Measurements from ENCODE around the gene CACNA2D3. TPM values are rescaled to one million over a fixed set of nuclear protein-coding genes. Genes with fewer than 3 reads are reported as not detected.

The CACNA2D3 gene
- total RNA-seq, 4 donors from 2014 or later = 0.55 to 3.4 (median 1.6) TPM

- H3K36me3 ChIP-seq = no peaks in the 10 kb centered on the region
- H3K4me3 ChIP-seq = no peak overlapping the region
- no peak overlapping the region for H3K27ac ChIP-seq
- intact Hi-C loops (cut with DNase I; ENCODE audit: low total_unique reads) = no loop called here
- DNase-seq = no peak
- WGBS, 2 donors (ENCODE audit: low coverage in 1 of 2) = 54 to 56% methylated on average over 2 of the region's 2 CpGs
- no peaks in the 10 kb centered on the region for H3K4me1 ChIP-seq
- no peaks in the 10 kb centered on the region for H3K27me3 ChIP-seq
- in situ Hi-C loops (cut with MboI; ENCODE audit: low pct_ligation_motif_present in 1 of 4, low pct_unique_long_range_greater_than_20kb in 1 of 4, low sequenced_read_pairs in 3 of 4) = no loop called here
- TF ChIP-seq POLR2A (IDR thresholded peaks at IDR 0.05) (no peak), EP300 (IDR thresholded peaks at IDR 0.05; ENCODE audit: low read depth) (no peak), POLR2AphosphoS5 (IDR thresholded peaks at IDR 0.05) (no peak)
- TF ChIP-seq, protein P1, sequence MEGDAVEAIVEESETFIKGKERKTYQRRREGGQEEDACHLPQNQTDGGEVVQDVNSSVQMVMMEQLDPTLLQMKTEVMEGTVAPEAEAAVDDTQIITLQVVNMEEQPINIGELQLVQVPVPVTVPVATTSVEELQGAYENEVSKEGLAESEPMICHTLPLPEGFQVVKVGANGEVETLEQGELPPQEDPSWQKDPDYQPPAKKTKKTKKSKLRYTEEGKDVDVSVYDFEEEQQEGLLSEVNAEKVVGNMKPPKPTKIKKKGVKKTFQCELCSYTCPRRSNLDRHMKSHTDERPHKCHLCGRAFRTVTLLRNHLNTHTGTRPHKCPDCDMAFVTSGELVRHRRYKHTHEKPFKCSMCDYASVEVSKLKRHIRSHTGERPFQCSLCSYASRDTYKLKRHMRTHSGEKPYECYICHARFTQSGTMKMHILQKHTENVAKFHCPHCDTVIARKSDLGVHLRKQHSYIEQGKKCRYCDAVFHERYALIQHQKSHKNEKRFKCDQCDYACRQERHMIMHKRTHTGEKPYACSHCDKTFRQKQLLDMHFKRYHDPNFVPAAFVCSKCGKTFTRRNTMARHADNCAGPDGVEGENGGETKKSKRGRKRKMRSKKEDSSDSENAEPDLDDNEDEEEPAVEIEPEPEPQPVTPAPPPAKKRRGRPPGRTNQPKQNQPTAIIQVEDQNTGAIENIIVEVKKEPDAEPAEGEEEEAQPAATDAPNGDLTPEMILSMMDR (IDR thresholded peaks at IDR 0.05) = no peak
- H3K9me3 ChIP-seq = no peaks in the 10 kb centered on the region
These were observed 920.2 kb downstream of the CACNA2D3 start for GRCh38 chr3:55042591-55042990.

GRCh38 chr3:55044486-55044885, 922.1 kb downstream of the CACNA2D3 start:
- Histone ChIP-seq H3K4me1 (no peaks in the 10 kb centered on the region), H3K36me3 (no peaks in the 10 kb centered on the region), H3K27ac (no peak overlapping the region), H3K9me3 (no peaks in the 10 kb centered on the region), H3K4me3 (no peak overlapping the region), H3K27me3 (no peaks in the 10 kb centered on the region)
- in situ Hi-C loops (cut with MboI; ENCODE audit: low pct_ligation_motif_present in 1 of 4, low pct_unique_long_range_greater_than_20kb in 1 of 4, low sequenced_read_pairs in 3 of 4) (no loop called here), intact Hi-C loops (cut with DNase I; ENCODE audit: low total_unique reads) (no loop called here)
- TF ChIP-seq, protein P1 (IDR thresholded peaks at IDR 0.05) = no peak
- TF ChIP-seq EP300 (IDR thresholded peaks at IDR 0.05; ENCODE audit: low read depth) (no peak), POLR2AphosphoS5 (IDR thresholded peaks at IDR 0.05) (no peak), POLR2A (IDR thresholded peaks at IDR 0.05) (no peak)
- WGBS, 2 donors (ENCODE audit: low coverage in 1 of 2) = 92 to 100% methylated on average over 1 of the region's 1 CpG
- no peak for DNase-seq

DNA sequence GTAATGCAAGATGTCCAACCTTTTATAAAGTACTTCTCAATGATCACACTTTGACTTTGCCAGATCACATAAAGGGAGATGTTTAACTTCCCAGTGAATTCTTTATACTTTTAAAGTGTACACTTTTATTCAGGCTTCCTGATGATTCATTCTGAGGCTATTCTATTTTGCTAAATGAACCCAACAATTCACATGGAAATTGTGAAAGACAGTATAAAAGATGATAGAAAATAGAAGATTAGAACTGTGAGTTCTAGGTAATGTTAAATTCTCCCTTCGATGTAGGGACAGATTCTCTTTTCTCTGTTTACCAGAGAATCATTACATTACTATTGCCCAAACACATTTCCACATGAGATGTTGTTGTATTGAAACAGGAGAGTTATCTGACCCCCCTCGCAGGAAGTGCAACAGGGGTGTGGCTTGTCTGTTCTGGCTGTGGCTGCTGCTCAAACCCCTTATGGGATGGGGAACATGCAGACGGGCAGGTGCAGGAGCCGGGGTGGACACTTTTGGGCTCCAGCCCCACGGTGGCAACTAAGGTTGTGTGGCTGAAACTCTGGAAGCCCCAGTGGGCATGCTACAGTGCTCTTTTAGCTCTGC, 936.8 kb downstream of the CACNA2D3 start:
- Histone ChIP-seq H3K27me3 (no peaks in the 10 kb centered on the region), H3K9me3 (peaks cover 5 to 17% of the 10 kb centered on the region in 2 donors), H3K36me3 (no peaks in the 10 kb centered on the region), H3K4me3 (no peak overlapping the region), H3K4me1 (no peaks in the 10 kb centered on the region), H3K27ac (no peak overlapping the region)
- DNase-seq = no peak
- intact Hi-C loops (cut with DNase I; ENCODE audit: low total_unique reads) = no loop called here
- WGBS, 2 donors (ENCODE audit: low coverage in 1 of 2) = 75 to 76% methylated on average over 2 to 5 of the region's 5 CpGs
- TF ChIP-seq POLR2A (IDR thresholded peaks at IDR 0.05) (no peak), POLR2AphosphoS5 (IDR thresholded peaks at IDR 0.05) (no peak), EP300 (IDR thresholded peaks at IDR 0.05; ENCODE audit: low read depth) (no peak)
- TF ChIP-seq, protein P1 (IDR thresholded peaks at IDR 0.05) = no peak
- in situ Hi-C loops (cut with MboI; ENCODE audit: low pct_ligation_motif_present in 1 of 4, low pct_unique_long_range_greater_than_20kb in 1 of 4, low sequenced_read_pairs in 3 of 4) = no loop called here

- Histone ChIP-seq H3K9me3 (no peaks in the 10 kb centered on the region), H3K27me3 (no peaks in the 10 kb centered on the region), H3K4me3 (no peak overlapping the region), H3K27ac (no peak overlapping the region), H3K36me3 (no peaks in the 10 kb centered on the region), H3K4me1 (no peaks in the 10 kb centered on the region)
- DNase-seq = no peak
- in situ Hi-C loops (cut with MboI; ENCODE audit: low pct_ligation_motif_present in 1 of 4, low pct_unique_long_range_greater_than_20kb in 1 of 4, low sequenced_read_pairs in 3 of 4) = no loop called here
- WGBS, 2 donors (ENCODE audit: low coverage in 1 of 2) = 69 to 78% methylated on average over 3 to 5 of the region's 5 CpGs
- no peak for TF ChIP-seq EP300 (IDR thresholded peaks at IDR 0.05; ENCODE audit: low read depth)
- TF ChIP-seq POLR2AphosphoS5 (IDR thresholded peaks at IDR 0.05) = no peak
- intact Hi-C loops (cut with DNase I; ENCODE audit: low total_unique reads) = no loop called here
These were observed 938.8 kb downstream of the CACNA2D3 start for GRCh38 chr3:55060896-55061719.

Measured in transverse colon (tissue), 4 donors.